PFSK-1 (cell line): ENCODE data around the gene ANKMY1.
A peak's percentile ranks its signal among the peaks of the same experiment; 100 is the strongest.

Experiments used
- FOXP2 ChIP-seq: optimal IDR thresholded peaks from 2 replicates; pipeline ENCODE3; 2011; ENCODE audit warnings: borderline replicate concordance, control low read depth, inconsistent platforms; ENCODE audit not compliant: insufficient read depth; ENCODE audit errors: extremely low read length, extremely low read depth
- POLR2AphosphoS5 ChIP-seq: IDR thresholded peaks from 2 replicates; pipeline ENCODE4 v1.6.1; 2012; ENCODE audit warnings: low read depth, mild to moderate bottlenecking, control low read depth, low read length, moderate library complexity
- SIN3A ChIP-seq: IDR thresholded peaks from 2 replicates; pipeline ENCODE4 v1.6.1; 2012; ENCODE audit warnings: mild to moderate bottlenecking, low read length, moderate library complexity, borderline replicate concordance; ENCODE audit not compliant: insufficient read depth
- TAF1 ChIP-seq: IDR thresholded peaks from 2 replicates; pipeline ENCODE4 v1.6.1; 2012; ENCODE audit warnings: low read length, control low read depth, borderline replicate concordance; ENCODE audit not compliant: insufficient read depth
- TF ChIP-seq, protein P1 (sequence below), 2 experiments: IDR thresholded peaks; 2 replicates each; pipeline versions ENCODE4 v1.6.1 to v1.8.0; 2011 to 2012; ENCODE audit warnings: low read depth in 2 of 2, low read length in 2 of 2, control low read depth in 1 of 2, inconsistent platforms in 1 of 2, mild to moderate bottlenecking in 1 of 2, moderate library complexity in 1 of 2; ENCODE audit not compliant: insufficient read depth in 1 of 2

Gene ANKMY1

DNA sequence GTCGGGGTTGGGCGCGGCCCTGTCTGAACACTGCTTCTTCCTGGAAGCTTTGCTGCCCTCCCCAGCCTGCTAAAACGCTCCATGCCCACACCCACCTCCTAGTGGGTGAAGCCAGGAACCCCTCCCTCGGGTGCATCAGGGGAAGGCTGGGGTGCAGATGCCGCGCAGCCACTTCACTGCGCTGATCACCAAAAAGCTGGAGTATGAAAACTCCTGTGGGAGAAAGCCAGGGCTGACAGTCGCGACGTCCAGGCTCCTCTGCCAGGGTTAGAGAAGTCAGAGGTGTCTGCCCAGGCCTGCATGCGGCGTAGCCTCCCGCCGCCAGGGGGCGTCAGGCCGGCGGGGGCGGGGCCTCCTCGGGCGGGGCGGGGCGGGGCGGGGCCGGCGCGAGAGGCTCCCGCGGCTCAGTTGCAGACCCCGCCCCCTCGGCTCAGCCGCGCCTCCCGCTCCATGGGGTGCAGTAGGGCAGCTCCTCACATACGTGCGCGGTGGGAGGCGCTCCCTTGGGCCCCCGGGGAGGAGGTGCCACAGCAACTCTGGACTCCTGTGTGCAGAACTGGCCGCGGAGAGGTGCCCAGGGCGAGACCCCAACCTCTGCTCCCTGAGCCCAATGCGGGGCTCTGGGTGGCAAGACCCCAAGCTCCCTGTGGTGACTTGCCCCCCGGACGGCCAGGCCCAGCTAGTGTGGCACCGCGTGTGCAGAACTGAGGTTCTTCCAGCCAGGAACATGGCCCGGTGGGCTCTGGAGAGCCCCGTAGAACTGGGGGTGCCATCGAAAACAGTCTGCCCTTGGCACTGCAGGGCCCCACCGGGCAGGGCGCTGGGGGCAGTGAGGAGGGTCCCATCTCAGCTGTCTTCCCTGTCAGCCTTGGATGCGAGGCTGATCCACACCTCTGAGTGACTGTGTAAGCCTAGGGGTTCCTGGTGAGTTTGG lies 8.7 kb upstream of the ANKMY1 start:
- TF ChIP-seq FOXP2 (no peak), SIN3A (0 out of 2 replicates have a peak, but pooled peaks have one; percentile 38)

GRCh38 chr2:240565333-240566202 lies 7.8 kb upstream of the ANKMY1 start:
- TF ChIP-seq, protein P1, sequence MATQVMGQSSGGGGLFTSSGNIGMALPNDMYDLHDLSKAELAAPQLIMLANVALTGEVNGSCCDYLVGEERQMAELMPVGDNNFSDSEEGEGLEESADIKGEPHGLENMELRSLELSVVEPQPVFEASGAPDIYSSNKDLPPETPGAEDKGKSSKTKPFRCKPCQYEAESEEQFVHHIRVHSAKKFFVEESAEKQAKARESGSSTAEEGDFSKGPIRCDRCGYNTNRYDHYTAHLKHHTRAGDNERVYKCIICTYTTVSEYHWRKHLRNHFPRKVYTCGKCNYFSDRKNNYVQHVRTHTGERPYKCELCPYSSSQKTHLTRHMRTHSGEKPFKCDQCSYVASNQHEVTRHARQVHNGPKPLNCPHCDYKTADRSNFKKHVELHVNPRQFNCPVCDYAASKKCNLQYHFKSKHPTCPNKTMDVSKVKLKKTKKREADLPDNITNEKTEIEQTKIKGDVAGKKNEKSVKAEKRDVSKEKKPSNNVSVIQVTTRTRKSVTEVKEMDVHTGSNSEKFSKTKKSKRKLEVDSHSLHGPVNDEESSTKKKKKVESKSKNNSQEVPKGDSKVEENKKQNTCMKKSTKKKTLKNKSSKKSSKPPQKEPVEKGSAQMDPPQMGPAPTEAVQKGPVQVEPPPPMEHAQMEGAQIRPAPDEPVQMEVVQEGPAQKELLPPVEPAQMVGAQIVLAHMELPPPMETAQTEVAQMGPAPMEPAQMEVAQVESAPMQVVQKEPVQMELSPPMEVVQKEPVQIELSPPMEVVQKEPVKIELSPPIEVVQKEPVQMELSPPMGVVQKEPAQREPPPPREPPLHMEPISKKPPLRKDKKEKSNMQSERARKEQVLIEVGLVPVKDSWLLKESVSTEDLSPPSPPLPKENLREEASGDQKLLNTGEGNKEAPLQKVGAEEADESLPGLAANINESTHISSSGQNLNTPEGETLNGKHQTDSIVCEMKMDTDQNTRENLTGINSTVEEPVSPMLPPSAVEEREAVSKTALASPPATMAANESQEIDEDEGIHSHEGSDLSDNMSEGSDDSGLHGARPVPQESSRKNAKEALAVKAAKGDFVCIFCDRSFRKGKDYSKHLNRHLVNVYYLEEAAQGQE (IDR thresholded peaks at IDR 0.05; ENCODE audit: insufficient read depth in 1 of 2, low read depth in 2 of 2, low read length in 2 of 2) = 0 out of 4 replicates have a peak, but pooled peaks of 1 of the 2 experiments have one; percentile 14
- no peak for TF ChIP-seq SIN3A
- peak; percentile 34; the same call in 1 of the 2 replicates for TF ChIP-seq POLR2AphosphoS5
- no peak for TF ChIP-seq FOXP2
- no peak for TF ChIP-seq TAF1

DNA sequence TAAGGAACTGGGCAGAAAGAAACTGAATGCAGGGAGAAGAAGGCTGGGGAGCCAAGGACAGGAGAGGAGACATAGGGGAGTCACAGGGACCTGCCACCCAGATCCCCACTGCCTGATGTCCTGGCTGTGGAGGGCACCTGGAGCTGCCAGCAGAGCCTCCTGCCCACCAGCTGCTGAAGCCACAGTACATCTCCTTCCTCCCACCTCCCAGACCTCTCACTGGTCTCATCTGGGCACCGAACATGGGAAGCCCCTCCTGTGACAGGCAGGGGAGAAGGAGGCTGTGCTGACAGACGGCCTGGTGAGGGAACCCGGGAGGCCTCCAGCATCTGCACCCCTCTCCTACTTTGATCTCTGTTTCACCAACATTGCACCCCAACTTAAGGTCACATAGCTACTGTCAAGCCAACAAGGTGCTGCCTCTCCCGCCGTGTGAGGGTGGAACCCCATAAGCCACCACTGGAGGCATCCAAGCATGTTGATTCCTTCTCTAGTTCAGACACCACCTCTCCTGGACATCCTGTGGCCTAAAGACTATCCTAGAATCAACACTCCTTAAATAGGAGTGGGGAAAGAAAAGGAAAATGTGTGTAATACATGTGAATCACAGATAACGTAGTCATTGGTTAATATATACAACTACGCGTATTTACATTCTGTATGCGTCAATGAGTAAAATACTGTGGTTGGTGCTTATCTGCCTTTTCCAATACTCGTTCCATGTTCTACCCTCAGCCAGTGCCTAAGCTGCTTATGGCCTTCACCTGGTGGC lies 7.0 kb upstream of the ANKMY1 start:
- TF ChIP-seq FOXP2 (no peak), POLR2AphosphoS5 (no peak; the same call in 1 of the 2 replicates), SIN3A (no peak), TAF1 (no peak)
- TF ChIP-seq, protein P1 (IDR thresholded peaks at IDR 0.05; ENCODE audit: insufficient read depth in 1 of 2, low read depth in 2 of 2, low read length in 2 of 2) = no peak

DNA sequence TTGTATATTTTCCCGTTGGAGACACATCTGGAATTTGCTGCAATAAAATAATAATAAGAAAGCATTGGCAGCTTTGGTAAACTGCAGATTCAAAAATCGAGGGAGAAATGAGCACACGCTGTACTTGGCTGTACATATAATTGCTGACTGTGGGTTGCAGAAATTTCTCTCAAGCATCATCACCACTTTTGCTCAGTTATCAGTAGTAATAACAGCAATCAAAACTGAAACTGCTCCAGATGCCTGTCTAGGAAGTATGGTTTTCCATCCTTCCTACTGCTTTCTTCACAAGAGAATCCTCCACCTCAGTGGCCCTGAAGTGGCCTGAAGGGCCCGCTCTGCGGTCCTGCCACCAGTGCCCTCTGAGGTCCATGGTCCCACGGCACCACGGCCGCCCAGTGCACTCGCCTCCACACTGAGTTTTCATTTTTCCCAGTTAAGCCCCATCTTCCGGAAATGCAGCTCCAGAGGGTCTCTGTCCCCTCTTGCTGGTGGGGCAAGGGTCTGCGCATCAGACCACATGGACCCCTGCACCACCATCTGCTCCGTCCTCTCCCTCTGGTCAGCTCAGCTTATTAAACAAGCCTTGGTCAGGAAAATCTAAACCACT lies 6.3 kb upstream of the ANKMY1 start:
- TF ChIP-seq, protein P1 (IDR thresholded peaks at IDR 0.05; ENCODE audit: insufficient read depth in 1 of 2, low read depth in 2 of 2, low read length in 2 of 2) = no peak
- TF ChIP-seq FOXP2 (no peak), POLR2AphosphoS5 (no peak), TAF1 (no peak), SIN3A (no peak)
